NB4 (cell line): ENCODE data around the gene SIX1.

Experiments
- CTCF ChIP-seq: IDR thresholded peaks from one replicate; pipeline ENCODE4 v1.5.1; 2012; ENCODE audit warnings: low read depth, low read length
- TF ChIP-seq, protein P1 (sequence below): IDR thresholded peaks from 2 replicates; pipeline ENCODE4 v1.6.1; 2011; ENCODE audit warnings: low read depth, low read length

DNA sequence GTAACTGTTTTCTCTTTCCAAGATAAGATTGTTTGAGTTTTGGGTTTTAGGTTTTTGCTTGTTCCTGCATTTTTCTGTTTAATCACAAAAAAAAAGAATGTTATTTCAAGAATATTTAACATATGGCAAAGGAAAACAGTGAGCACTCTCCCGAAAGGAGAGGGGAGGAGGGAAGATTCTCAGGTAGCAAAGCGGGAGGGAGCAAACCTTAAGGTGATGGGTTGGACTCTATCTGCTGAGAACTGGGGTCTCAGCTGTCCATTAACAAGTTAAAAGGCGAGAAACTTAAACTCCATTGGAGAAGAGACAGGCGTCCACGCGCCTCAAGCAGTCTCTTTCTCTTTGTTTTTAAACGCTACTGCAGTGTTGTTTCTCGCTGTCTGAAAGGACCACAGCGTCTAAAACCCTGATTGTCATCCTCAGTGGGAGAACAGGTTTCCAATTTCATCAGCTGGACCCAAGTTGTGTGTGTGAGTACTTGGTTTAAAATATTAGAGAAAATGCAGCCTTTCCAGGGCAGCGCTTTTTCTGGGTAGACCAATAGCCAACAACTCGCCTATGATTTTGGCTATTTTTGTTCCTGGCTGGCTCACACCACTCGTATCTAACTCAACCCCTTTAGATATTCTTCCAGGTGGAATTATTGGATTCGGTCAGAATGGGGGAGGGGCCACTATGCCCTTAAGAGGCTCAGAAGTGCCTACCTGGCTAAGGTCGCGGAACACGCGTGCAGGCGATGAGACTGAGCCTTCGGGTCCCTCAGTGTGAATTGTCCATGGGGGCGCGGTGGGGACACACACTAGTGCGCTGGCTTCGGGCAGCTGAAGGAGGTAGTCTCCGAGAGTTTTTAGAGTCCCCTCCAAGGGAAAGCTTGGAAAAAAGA, 8.2 kb downstream of the SIX1 start:
- TF ChIP-seq CTCF: no peak
- TF ChIP-seq, protein P1, sequence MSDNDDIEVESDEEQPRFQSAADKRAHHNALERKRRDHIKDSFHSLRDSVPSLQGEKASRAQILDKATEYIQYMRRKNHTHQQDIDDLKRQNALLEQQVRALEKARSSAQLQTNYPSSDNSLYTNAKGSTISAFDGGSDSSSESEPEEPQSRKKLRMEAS: no peak
